ENCODE data around the gene TBC1D17.

GRCh38 chr19:49926515-49926914 is 49.0 kb downstream of the TBC1D17 start:
- TF ChIP-seq POLR2A (IDR thresholded peaks at IDR 0.05) (no peak), CTCF (IDR thresholded peaks at IDR 0.05) (no peak)

Measured in heart left ventricle (tissue), 13 donors.